Activated T-cell treated with anti-CD3 and anti-CD28 coated beads, Interleukin-2, amount 50 U/mL, for 1 hour (primary cell): ENCODE data around the gene SELENOP.
A peak's percentile ranks its signal among the peaks of the same experiment; 100 is the strongest.

Source experiments
- DNase-seq: peaks from one replicate; pipeline ENCODE4 v3.0.0-alpha.2; 2020

Gene SELENOP

GRCh38 chr5:42798284-42799240, 13.1 kb downstream of the SELENOP start:
- DNase-seq = no peak

DNA sequence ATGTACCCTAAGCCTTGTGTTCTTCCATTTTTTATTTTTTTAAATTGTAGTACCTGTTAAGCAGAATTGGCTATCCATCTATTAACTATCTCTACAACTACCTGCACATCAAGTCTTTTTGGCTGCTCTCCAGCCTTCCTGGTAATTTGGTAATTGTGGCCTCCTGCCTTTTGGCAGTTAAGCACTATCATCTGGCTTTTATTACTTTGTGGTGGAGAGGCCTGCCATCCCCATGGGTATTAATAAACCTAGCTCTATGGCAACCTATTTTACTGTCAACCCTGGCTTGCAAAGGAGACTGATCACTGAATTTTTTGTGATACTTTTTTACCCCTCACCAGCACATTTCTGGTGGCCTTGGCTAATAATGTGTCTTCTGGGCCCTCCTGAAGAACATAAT, 20.5 kb downstream of the SELENOP start:
- DNase-seq = no peak

DNA sequence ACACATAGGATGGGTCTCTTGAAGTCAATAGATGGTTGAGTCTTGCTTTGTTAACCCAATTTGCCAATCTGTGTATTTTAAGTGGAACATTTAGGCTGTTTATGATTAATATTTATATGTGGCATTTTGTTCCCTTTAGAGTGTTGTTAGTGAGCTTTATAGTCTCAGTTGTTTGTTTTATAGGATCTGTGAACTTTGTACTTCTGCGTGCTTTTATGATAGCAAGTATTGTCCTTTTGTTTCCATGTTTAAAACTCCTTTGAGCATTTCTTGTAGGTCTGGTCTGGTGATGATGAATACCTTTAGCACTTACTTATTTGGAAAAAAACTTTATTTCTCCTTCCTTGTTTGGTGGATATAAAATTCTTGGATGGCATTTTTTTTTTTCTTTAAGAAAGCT, 23.8 kb downstream of the SELENOP start:
- DNase-seq = no peak

GRCh38 chr5:42787073-42787472, 24.6 kb downstream of the SELENOP start:
- DNase-seq = no peak

- DNase-seq = no peak
Measured at GRCh38 chr5:42785756-42786155, 25.9 kb downstream of the SELENOP start.

- DNase-seq = no peak
Measured at GRCh38 chr5:42784132-42784531, 27.6 kb downstream of the SELENOP start.

DNA sequence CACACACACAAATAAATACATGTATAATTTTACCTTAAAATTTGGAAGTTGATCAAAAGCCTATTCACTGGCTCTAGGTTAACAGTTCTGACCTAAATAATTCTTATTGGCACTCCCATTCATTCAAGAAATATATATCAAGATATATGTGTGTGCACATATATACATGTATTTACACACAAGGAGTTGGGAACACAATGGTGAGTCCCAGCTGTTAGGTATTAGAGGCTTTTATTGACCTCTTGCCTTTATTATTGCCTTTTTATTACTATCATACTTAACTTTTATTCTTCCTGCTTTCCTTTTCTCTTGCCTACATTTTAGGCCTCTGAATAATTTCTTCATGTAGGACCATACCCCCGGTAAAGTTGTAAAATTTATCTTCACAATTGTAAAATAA, 30.1 kb downstream of the SELENOP start:
- no peak for DNase-seq

DNA sequence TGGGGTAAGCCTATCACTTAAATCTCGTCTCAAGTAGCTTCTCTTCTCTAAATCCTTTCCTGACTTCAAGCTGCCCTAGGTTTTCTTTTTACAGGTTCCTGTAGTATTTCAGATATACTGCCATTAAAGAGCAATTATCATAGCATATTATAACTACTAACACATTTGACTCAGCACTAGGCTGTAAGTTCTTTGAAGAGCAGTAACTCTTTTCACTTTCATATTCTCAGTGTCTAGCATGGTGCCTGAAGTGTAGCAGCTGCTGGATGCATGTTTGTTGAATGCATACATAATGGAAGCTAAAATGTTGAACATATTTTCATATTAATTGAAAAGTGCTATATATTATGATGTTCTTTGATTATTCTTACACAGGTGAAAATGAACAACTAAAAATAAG, 32.6 kb downstream of the SELENOP start:
- DNase-seq = no peak

GRCh38 chr5:42772265-42772993, 39.3 kb downstream of the SELENOP start:
- no peak for DNase-seq

GRCh38 chr5:42770003-42770402, 41.7 kb downstream of the SELENOP start:
- no peak for DNase-seq

GRCh38 chr5:42768106-42768504, 43.6 kb downstream of the SELENOP start:
- no peak for DNase-seq

DNA sequence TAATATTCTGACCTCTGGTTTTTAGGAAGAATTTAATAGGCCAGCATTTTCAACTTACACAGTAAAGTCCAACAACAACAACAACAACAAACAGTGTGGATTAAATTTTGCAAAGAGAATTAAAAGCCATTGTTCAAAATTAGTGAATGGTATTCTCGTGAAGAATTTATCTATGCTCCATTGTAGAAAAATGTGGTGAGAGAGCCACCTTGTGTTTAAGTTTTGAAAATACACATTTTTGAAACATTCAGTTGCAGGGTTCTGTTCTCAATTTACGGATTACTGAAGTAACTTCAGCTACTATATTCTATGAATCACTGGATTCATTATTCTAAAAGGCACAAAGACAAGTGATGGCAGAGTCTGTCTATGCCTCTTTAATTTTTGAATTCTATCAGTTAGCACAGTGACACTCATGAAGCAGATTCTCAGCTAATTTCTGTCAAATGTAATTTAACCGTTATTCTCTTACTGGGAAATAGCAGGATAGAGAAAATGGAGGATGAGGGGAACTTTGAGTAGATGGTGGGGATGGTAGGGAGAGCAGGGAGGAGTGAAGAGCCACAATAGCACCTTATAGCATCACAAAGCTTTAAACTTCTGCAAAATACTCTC, 44.1 kb downstream of the SELENOP start:
- DNase-seq = no peak

- DNase-seq = no peak
Measured at GRCh38 chr5:42761791-42762190, 49.9 kb downstream of the SELENOP start.

- DNase-seq = no peak
Measured at GRCh38 chr5:42760426-42760825, 51.3 kb downstream of the SELENOP start.

- DNase-seq = no peak
Measured at GRCh38 chr5:42759456-42759855, 52.2 kb downstream of the SELENOP start.

DNA sequence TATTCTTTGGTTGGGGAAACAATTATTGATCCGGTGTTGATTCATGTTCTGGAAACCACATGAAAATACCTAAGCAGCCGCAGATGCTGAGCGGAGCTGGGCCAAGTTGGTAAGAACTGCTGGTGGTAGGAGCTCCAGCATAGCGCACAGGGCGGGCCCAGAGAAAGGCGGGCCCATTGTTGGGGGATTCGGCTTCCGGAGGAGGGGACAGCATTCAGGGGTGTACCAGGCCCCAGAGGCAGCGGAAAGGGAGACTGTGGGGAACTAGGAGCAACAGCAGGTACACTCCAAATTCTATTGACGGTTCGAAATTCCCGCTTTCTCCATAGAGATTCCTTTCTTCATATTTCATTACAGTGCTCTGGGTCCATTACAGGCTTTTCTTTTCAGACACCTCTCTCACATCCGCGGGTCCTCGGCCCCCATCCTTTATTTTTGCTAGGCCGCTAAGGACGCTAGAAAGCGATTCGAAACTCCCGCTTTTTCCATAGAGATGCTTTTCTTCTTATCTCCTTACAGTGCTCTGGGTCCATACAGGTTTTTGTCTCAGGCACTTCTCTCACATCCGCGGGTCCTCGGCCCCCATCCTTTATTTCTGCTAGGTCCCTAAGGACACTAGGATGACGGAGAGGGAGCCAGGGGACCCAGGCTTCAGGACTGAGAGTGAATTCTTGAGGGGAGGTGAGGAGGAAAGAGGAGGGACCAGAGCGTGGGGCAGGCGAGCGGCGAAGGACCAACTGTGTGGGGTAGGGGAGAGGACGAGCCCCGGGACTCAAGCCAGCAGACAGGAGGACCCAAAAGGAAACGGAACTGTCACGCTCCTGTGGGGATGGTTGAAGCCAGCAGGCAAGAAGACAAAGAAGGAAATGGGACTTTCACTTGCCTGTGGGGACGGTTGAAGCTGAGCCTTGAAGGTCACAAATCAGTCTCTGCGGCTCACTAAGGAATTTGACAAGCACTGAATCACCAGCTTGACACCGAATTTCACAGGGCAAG, 54.8 kb downstream of the SELENOP start, which contains the start of gene CCDC152:
Gene CCDC152, plus strand, starts transcription at position 213 of the 996 bp plus-strand sequence. CDS start 2,304 bp downstream, outside the sequence.
- peak; percentile 69 for DNase-seq

- no peak for DNase-seq
Measured at GRCh38 chr5:42753099-42753498, 58.6 kb downstream of the SELENOP start.

- no peak for DNase-seq
Measured at GRCh38 chr5:42751044-42751443, 60.6 kb downstream of the SELENOP start.

- DNase-seq = no peak
Measured at GRCh38 chr5:42750507-42750906, 61.2 kb downstream of the SELENOP start.
